Activated CD4-positive, alpha-beta T cell treated with anti-CD3 and anti-CD28 coated beads for 4 hours (primary cell): ENCODE data around the gene ZMYND8.

Source experiments
- DNase-seq, 2 donors: peaks; one replicate each; pipeline ENCODE4 v3.0.0-alpha.2; 2020

Gene ZMYND8

DNA sequence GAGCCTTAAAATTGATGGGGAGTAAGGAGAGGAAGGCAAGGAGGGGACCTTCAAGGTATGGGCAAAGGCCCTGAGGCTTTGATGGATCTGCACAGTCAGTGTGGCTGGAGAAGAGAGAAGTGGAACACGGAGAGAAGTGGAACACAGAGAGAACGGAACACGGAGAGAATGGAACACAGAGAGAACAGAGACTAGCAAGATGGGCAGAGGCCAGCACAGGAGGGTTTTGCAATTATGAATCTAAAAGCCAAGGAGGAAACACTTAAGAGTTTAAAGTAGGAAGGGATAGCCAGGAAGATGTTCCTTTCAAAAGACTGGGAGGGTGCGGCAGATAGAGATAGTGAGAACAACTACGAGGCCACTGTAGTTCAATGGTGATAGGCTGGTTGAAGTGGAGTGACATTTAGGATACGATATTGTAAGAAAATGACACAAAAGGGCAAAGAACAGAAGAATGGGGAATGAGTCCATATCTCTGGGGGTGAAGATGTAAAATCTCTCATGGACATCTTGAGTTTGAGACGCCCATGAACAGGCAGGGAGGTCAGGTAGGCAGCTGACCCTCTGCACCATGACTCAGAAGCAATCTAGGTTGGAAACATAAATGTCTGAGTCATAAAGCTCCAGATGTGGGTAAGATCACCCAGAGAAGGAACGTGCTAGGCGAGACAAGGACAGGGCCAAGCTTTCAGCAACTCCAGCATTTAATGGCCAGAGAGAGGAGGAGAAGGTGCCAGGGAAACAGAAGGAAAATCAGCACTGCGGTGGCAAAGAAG is 25.4 kb downstream of the ZMYND8 start:
- DNase-seq: no peak

DNA sequence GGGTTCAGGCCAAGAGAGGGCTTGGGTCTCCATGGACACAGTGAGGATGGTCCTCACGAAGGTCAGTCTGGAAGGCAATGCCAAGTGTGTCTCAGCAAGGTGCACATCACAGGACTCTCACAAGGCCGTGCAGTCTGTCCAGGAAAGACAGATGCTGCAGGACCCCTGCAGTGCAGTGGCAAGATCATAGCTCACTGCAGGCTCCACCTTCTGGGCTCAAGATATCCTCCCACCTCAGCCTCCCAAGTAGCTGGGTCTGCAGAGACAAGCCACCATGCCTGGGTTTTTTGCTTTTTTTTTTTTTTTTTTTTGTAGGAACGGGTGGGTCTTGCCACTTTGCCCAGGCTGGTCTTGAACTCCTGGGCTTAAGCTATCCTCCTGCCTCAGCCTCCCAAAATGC is 26.4 kb downstream of the ZMYND8 start:
- DNase-seq: no peak

DNA sequence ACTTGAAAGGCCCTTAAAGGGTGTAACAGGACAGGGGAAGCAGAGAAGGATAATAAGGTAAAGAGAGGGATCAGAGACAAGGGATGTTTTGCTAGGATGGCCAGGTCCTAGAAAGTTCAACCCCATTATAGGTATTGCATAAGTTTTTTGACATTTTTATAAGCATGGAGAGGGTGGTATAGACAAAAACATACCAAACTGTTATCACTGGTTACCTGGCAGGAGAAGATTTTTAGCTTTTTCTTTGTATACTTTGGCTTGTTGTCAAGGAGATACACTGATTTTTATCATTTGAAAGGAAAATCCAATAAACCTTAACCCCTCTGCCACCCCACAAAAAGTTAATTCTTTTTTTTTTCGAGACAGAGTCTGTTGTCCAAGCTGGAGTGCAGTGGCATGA is 28.4 kb downstream of the ZMYND8 start:
- no peak for DNase-seq

DNA sequence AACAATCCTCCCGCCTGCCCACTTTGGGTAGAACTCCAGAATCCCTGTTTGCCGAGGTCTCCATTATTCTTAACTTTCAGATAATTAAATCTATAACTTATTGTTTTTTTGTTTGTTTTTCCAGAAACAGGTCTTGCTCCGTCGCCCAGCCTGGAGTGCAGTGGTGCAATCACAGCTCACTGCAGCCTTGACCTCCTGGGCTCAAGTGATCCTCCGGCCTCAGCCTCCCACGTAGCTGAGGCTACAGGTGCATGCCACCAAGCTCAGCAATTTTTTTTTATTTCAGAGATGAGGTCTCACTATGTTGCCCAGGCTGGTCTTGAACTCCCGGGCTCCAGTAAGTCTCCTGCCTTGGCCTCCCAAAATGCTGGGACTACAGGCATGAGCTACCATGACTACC is 28.8 kb downstream of the ZMYND8 start:
- no peak for DNase-seq

DNA sequence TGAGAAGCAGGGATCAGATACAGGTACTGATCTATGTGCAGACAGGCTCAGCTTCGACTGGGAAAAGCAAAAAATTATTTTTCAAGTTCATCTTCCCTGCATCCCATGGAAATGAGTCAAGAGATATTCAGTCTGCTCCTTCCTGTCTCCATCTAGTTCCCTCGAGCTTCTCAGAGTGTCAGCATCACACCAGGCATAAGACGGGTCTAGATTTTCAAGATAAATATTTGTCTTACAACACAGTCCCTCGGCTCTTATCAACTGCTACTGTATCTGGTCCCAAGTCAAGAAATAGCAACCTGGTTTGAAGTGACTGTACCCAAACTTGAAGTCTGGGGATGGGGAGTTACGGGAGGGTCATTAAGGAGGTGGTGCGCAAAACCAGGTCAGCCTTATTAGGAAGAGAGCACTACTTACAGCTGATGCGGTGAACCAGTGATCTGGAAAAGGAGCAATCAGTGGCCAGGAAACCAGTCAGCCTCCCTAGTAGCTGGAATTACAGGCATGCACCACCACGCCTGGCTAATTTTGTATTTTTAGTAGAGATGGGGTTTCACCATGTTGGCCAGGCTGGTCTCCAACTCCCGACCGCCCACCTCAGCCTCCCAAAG is 29.7 kb downstream of the ZMYND8 start:
- no peak for DNase-seq

DNA sequence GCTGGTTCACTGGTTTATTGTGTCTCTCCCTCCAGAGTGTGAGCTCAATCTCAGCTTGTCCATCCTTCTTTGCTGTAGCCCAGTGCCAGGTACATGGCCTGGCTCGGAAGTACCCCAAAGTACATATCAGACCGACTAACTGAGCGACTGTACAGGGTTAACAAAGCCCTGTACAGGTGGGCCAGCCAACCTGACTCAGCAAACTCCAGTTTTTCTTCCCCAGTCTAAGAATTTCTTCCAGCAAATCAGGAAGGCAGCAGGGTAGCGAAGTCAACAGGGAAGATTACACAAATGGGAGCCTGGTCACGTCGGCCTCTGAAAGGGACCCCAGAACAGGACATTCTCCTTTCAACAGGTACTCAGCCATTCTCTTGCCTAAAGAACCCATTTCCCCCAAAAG is 31.3 kb downstream of the ZMYND8 start:
- DNase-seq: no peak

DNA sequence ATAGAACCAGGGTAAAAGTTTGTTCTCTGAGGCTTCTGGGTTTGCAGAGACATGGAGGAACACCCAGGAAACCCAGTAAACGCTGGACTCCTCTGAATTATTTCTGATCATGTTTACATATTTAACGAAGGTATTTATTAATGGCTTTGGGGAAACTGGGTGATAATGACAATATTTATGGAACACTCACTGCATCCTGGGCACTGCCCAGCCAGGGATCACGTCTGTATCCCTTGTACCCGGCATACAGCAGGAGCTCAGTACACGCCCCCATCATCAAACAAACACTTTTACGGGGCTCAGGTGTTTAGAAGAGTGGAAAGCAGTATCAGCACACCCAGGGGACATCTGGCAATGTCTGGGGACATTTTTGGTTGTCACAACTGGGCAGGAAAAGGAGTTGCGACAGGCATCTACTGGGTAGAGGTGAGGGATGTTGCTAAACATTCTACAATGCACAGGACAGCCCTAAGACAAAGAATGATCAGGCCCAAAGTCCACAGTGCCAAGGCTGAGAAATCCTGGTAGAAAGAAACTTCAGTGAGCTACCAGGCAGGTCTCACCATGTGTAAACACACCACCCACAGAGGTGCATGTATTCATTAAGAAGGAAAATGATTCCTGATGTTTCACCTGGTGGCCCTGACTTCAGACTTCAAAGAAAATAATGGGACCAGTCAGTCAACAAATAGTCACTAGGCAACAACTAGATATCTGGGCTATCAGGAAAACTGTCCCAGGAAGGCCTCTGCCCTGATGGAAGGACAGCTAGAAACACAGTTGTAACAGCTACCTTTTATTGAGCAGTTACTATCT is 35.3 kb downstream of the ZMYND8 start:
- DNase-seq: no peak

DNA sequence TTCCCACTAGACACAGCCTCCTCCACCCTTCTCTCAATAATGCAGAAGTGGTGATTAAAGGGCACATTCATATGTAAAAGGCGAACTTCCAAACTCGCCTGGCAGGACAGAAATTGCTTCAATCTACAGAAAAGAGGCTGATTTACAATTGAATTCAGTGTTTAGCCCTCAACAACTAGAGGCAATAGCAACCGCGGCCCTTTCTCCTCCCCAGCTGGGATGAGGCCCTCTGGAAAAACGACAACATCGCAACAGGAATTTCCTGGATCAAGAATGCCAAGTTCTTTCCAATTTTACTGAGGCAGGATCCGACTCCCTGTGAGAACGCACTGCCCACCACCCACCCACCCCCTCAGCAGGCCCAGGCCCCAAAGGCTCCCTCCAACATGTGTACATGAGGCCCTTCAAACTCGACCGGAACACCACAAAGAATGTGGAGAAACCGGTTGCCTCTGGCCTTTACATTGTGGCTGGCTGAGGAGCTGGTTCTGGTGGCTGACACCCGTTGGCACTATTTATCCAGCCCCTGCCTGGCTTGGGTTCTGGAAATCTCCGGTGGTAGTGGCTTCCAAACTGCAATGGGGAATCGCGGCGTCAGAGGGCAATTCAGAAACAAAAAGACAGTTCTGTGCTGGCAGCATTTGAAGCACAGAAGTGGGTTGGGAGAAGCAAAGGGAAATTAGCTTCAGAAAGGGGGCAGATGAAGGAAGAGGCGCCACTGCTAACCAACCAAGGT is 36.8 kb downstream of the ZMYND8 start:
- no peak for DNase-seq

DNA sequence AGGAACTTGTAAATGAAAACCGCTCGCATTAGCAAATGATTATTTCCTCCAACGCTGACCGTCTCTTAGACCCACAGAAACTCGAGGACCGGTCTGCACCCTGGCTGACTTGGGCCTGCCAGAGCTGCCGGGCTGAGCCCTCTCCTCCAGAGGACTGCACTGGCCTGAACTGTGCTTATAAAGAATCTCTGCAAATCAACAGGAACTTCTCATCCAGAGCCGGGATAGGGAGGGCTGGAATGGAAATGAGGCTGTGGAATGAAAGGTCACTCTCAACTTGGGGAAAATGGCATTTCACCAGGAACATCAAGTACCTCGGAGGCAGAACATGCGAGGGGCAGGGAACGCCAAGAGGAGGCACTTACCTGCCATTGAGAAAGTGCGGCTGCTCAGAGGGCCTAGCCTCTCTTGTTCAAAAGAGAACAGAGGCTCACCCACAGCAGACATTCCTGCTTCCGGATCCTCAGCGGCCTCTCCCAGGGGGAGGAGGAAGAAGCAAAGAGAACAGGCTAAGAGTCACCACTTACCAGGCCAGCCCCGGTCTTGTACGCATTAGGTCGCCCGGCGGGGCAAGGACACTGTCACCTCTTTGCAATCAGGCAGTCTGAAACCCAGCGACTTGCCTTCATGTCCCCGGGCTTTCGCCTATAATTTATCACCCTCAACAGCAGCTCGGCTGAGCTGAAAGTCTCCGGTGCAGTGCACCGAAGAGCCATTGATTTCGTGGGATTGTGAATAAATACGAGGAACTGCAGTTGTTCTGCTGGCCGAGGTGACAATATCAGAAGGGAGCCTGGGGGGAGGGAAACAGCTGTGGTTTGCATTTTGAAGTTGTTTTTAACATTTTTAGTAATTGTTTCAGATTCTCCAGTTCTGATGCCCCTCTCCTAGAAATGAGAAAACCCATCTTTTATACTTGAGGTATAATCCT is 37.6 kb downstream of the ZMYND8 start:
- peak in 1 of 2 donors; percentile 6 for DNase-seq

DNA sequence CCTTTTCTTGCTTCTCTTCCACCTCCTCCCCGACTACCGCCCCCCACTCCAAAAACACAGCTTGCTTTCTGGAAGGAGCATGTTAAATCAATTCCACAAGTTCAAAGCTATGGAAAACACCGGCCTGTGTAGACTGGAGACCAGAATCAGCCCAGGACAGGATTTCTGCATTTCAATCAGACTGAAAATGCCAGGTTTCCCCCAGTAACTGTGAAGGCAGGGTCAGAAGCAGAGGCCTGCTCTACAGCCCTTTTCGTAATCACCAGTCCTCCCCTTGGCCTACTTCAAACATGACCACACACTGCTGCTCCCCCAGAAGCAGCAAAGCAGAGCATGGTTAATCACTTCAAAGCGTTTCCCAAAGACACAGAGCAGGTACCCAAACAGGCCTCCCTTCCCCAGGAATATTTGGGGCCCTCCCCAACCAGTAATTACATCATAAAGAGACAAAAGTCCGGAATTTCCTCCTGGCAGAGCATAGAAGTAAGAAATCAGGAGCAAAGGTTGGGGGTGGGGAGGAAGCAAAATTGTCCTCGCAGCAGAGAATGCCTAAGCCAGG is 38.4 kb downstream of the ZMYND8 start:
- no peak for DNase-seq

DNA sequence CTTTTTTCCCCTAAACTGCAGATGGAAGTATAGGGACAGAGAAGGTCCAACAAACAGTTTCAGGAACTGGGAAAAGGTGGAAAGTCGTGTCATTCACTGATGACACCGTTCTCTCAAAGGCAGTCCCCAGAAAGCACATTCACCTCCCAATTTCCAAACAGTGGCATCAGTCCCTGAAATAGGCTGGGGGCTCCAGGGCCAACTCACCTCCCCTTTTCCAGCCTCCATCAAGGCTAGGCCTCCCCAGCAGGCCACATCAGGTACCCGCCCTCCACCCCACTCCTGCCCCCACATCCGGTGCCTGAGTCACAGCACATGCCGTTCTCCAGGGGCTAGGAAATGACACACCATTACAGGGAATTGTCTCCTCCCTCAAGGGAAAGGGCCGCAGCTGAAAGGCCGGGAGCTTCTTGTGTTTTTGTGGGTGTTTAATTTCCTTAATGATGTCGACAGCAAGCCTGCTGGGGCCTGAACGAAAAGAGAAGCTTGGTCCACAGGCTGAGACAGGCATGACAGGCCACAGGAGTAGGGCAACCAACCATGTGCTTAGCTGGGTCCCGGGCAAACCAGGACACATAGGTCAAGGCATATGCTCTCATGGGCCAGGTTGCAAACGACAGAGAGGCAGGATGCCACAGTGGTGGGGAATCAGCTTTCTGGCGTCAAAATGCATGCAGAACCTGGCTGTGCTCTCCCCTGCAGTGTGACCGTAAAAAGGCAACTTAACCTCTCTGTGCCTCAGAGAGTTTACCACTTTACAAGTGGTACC is 39.2 kb downstream of the ZMYND8 start:
- peak; percentile 71 to 75 for DNase-seq

DNA sequence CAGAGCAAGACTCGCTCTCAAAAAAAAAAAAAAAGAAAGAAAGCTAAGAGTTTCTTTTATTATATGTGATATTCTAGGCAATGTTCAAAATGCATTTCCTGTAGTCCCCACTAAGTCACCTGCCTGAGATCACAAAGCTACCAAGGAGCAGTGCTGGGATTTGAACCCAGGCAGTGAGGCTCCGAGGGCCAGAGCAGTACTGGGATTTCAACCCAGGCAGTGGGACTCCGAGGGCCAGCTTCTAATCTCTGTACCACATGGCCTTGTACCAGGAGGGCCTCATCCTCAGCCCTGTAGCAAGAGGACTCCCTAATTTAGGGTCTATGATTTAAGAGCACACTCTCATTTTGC is 39.7 kb downstream of the ZMYND8 start:
- no peak for DNase-seq

DNA sequence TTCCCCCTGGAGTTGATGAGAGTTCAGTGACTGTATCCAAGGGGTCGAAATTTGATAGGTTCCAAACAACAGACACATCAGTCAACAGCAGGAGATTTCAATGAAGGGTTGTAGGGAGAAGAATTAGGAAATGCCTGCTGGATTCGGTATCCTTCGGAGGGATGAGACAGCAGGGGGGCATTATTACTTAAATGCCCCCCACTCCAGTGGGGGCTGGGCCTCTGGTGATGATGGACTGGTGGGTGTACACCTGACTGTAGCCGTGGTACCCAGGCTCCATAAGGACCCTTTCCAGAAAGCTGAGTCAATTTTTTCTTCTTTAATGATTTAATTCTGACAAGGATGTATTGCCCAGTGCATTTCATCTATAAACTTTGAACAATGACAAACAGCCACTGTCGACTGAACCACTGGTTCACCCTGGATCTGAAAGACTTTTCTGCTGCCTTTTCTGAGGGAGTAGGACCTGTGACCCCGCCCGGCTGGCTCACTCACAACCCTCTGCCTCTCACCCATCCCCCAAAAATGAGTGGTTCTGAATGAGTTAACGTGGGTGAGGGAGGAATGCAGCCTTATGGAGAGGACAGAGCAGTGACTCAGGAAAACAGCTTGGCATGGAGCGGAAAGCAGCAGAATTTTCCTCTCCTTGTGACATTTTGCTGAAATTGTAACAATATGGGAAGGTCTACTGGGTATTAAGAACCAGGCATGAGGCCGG is 41.0 kb downstream of the ZMYND8 start:
- no peak for DNase-seq

DNA sequence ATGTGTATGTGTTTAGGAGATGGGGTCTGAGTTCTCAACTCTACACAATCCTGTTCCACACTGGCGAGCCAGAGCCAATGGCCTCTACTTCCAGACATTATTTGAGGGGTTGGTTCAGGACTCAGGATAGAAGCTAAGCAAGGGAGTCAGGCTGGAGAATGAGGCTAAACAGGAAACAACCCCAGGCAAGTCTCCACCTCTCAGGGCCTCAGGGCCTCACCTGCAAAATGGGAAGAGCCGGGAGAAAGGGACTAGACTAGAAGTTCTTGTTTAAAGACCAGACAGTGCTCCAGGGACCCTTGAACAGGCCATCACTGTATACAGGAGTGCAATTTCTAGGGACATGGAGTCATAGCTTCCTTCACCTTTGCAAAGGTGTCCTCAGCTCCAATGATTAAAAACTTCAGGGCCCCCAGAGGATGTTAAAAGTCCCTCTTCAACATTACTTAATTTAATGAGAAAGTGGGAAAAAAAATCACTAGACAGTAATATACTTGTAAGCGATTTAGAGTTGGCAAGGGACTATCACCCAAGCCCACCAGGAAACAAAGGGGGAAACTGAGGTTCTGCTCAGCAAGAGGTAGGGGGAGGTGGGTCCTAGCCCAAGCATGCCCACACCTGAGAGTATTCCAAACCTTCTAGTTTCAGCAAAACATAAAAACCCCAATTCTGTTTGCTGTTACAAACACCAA is 41.7 kb downstream of the ZMYND8 start:
- no peak for DNase-seq

DNA sequence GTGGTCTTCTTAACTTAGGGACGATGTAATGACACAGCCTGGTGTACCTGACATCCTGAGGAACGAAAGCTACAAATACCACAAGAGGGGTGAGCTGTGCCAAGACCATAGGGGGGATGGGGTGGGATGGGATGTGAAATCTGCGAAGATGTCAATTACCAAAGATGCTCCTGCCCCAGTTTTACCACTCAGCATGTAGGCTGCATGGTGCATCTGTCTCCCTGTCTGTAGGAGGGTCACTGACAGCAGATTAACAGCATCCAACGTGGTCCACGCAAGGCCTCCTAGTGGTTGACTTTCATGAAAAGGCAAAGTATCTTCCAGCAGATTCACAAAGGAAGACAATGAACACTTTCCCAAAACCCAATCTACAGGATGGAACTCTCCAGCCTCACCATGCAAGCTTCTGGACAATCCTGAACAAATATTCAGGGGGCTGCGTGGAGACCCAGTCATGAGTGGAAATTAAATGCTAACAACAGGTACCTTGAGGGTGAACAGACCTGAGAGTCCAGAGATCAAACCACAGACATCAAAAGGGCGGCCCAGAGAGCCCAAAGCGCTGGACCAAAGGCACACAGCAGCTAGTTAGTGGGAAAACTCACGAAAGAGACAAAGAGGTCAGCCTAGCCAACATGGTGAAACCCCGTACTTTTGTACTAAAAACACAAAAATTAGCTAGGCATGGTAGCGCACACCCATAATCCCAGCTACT is 44.4 kb downstream of the ZMYND8 start:
- no peak for DNase-seq

DNA sequence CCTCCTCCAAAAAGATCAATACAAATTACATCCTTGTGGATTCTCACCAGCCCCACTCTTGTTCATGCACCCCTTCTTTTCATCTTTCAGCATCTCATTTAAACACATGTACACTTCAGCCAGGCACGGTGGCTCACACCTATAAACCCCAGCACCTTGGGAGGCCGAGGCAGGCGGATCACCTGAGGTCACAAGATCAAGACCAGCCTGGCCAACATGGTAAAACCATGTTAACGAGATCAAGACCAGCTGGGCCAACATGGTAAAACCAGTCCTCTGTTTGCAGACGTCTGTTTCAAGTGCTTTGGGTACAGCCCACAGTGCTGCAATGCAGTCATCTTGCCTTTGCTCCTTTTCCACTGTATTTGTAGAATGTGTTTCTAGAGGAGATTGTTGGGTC is 45.3 kb downstream of the ZMYND8 start:
- DNase-seq: no peak

DNA sequence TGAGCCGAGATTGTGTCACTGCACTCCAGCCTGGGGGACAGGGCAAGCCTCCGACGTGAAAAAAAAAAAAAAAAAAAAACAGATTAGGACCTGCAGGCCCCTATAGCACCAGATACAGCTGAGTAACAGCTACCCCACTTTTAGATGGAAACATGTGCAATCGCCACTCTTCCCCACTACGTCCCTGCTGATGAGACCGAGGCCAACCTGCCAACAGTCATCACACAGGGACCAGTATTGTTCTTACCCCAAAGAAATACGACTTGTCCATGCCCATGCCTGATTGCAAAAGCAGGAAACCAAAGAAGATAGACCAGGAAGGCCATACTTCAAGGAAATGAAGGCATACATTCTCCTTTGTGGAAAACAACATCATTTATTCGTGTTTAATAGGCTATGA is 45.8 kb downstream of the ZMYND8 start:
- no peak for DNase-seq

DNA sequence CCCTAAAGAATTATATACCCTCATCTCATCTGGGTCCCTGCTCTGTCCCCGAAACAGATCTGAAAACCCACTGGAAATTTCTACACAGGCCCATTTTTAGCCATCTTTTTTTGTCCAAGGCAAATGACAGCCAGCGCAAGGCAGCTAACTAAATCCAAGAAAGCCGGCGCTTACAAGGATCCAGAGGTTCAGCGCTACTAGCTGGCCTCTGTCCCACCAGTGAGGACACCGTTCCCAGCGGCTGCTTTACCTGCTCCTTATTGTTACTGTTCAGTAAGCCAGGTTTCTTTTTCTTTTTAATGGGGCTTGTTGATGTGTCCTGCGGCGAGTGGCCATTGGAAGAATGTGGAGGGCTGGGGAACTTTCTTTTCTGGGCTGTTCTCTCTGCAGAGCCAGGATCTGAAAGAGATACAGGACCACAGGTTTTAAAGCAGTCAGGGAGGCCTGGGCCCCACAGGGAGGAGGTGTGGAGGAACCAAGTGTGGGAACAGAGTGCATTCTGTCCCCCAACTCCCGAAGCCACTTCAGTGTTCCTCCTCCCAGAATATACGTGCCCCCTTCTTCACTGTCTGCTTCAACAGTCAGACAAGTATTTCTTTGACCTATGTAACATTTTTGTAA is 46.6 kb downstream of the ZMYND8 start:
- DNase-seq: no peak

DNA sequence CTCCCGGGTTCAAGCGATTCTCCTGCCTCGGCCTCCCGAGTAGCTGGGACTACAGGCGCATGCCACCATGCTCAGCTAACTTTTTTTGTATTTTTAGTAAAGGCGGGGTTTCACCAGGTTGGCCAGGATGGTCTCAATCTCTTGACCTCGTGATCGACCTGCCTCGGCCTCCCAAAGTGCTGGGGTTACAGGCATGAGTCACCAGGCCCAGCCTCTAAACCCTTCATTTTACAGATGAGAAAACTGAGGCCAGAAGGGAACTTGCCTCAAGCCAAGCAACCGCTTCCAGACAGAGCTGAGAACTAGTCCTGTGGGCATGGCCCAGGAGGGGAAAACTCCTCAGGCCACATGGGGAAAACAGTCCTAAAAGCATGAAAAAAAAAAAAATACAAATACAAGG is 47.1 kb downstream of the ZMYND8 start:
- no peak for DNase-seq
